Epidermal melanocyte (primary cell): ENCODE results near the gene UNKL.
"Not testable (repeated sequence)": the region's sequence is repeated elsewhere in the genome, so short reads cannot be mapped to it uniquely, and the experiment has no call there.

Source experiments
- DNase-seq: peaks from one replicate; pipeline ENCODE4 v3.0.0; 2011; ENCODE audit warnings: low spot score; ENCODE audit not compliant: insufficient read length

Gene UNKL

DNA sequence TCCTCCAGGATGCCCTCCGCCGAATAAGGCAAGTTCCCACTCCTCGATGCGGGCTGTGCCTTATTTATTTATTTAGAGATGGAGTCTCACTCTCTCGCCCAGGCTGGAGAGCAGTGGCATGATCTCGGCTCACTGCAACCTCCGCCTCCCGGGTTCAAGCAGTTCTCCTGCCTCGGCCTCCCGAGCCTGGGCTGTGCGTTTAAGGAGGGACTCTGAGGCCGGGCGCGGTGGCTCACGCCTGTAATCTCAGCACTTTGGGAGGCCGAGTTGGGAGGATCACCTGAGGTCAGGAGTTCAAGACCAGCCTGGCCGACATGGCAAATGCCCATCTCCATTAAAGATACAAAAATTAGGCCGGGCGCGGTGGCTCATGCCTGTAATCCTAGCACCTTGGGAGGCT, 86.4 kb downstream of the UNKL start:
- not testable (repeated sequence) for DNase-seq

DNA sequence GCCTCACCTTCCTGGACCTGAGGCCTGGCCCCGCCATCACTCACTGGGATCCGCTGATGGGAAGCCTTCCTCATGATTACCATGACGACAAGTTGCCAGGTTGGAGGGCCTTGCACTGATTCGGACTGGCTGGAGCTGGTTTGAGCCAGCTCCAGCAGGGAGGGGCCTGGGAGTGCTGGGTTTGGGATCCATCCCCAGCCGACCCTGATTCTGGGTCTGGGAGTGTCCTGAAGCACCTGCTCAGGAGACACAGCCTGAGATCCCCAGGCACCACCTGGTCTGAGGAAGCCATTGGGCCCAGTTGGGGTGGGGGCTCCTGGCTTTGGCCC, 86.9 kb downstream of the UNKL start:
- no peak for DNase-seq

DNA sequence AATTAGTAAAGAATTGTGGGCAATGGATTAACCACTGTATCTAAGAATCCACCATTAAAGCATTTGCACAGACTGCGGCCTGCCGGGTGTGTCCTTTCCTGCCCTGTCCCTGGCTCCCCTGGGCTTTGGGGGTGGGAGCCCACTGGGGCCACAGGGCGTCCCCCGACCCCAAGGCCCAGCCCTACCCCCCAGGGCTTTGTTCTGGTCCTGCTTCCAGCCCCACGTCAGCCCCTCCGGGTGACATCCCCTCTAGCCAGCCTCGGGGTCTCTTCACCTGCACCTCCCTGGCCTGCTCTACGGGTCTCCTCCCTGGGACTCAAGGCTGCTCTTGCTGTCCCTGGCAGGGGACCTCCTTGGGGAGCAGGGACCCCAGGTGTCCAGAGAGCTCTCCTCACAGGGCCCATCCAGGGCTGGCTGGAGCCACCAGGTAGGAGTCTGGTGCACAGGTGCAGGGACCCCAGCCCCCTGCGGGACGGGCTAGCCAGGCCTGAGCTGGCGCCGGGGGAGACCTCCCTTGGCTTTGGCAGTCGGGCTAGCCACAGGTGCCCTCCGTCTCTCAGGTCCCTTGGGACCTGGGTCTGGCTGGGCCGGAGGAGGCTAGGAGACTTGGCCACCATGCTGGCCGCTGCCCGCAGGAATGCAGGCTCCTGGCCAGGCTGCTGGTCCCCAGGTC, 87.4 kb downstream of the UNKL start:
- no peak for DNase-seq

DNA sequence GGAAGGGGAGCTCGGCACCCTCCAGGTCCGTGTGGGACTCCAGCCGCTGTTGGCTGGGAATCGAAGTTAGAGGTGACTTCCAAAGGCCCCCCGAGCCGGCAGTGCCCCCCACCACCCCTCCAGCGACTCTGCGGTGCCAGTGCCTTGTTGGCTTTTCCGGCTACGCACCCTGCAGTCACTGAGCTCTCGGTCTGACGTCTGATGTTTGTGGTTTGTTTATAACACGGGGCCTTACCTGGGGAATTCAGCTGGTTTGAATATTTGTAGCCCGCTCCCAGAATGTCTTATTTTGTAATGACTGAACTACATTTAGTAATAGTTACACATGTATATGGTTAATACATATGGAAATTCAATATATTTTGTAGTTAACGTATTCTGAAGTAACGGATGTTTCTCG, 88.1 kb downstream of the UNKL start:
- no peak for DNase-seq

DNA sequence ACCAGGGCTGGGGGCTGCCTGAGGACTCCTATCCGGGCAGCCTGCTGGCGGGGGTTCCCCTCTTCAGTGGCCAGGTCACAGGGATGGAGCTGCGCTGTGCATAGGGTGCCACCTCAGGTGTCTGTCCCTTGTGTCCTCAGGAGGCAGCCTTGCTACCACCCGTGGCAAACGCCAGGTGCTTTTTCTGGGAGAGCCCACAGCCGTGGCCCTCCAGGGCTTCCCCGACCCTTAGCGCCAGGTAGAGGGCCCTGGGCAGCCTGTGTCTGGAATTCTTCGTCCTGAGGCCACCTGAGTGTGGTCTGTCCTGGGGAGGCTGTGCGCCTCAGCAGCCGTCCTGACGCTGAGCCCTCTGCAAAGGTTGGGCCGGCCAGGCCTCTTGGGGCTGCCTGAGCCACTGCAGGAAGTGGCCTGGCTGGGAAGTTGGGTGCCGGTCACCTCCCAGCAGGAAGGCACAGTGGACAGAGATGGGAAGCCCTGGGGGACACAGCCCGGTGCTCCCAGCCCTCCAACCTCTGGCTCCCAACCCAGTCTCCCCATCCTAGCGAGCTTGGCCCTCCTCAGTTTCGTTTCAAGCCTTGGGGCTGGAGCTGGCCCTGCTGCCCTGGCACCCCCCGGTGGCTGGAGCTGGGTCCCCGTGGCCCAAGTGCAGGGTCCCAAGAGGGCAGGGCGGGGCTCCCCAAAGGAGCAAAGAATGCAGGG, 88.7 kb downstream of the UNKL start:
- no peak for DNase-seq

DNA sequence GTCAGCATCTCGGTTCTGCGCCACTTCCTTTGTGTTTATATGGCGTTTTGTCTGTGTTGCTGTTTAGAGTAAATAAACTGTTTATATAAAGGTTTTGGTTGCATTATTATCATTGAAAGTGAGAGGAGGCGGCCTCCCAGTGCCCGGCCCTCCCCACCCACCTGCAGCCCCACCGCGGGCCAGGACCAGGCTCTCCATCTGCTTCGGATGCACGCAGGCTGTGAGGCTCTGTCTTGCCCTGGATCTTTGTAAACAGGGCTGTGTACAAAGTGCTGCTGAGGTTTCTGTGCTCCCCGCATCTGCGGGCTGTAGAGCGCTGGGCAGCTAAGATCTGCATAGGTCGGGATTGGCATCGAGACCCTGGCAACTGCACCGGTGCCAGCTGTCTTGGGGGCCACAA, 89.2 kb downstream of the UNKL start:
- DNase-seq = no peak

DNA sequence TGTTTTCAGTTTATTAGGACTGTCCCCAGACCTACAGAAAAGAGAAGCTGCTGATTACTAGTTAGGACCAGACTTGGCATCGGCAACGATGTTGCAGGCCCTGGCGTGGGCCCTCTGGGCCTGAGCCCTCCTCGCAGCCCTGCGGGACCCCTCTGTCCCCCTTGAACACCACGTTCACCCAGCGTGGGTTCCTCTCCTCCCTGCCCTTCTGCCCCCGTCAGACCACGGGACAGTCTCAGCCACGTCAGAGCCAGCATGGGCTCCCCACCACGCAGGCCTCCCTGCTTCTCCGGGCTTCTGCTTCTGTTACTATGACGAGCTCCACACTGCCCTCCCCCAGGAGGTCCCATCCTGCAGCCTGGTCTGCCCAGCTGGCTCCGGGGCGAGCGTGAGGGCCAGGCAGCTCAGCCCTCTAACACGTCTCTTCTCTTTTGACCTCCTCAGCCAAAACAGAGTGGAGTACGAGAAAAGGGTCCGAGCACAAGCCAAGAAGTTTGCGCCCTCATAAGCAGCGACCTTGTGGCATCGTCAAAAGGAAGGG, 90.1 kb downstream of the UNKL start:
- DNase-seq = no peak

DNA sequence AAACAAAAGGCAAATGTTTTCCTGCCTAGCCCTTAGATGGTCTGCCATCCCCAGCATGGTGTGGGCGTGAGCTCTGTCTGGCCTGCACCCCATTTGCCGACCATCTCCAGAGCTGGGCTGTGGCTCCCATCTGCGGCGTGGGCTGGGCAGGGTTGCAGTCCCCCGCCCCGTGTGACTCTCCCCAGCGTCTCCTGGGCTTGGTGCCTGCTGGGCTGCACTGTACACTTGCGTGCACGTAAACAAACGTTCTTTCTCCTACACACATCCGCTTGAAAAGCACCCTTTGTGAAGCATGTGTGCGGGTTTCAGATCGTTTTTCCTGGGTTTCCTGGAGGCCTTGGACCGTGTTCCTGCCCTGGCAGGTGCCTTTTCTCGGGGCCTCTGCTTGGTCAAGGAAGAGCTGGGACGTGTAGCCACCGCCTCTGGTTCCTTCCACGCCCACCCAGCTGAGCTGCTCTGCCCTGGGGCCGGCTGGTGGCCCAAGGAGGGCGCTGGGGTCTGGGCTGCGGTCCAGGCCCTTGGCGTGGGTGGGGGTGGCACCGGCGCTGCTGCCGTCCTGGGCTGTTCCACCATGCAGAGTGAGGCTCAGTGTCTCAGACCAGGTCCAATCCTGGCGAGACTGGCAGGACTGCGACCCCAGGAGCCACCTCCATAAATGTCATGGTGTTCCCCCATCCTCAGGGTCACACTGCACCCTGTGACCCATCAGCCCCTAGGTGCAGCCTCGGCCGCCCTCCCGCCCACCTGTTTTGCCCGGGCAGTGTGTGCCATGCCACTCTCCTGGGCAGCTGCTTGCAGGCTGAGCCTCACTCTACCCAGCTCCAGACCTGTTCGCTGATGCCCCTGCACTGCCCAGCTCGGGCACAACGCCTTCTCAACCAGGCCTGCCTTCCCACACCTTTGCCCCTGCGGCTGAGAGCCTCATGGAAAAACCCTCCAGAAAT, 90.9 kb downstream of the UNKL start:
- no peak for DNase-seq

DNA sequence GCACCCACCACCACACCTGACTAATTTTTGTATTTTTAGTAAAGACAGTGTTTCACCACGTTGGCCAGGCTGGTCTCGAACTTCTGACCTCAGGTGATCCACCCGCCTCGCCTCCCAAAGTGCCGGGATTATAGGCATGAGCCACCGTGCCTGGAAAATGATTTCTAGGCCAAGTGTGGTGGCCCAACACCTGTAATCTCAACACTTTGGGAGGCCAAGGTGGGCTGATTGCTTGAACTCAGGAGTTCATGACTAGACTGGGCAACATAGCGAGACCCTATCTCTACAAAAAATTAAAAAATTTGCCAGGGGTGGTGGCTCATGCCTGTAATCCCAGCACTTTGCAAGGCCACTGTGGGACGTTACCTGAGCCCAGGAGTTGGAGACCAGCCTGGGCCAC, 92.1 kb downstream of the UNKL start:
- DNase-seq = no peak

DNA sequence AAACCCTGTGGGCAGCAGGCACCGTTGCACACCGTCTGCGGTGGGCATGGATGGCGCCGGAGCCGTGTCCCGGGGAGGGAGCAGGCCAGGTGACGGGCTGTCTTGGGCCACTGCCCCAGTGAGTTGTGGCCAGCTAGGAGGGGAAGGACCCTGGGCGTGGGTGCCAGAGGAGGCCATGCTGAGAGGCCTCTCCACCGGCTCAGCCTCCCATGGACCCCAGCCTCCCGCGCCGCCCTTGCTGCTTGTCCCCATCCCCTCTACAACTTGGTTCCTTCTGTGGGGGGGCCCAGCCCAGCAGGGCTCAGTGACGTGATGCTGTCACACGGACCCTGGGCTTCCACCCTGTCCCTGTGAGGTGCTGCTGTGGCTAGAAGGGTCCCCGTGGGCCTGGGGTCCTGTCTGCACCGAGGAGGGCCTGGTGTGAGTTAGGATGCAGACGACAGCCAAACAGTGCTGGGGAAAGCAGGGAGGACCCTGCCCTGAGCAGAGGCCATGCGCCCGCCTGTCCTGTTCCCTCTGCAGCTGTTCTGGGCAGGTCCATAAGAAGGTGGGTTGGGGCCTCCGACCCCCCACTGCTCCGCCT, 93.8 kb downstream of the UNKL start:
- no peak for DNase-seq

DNA sequence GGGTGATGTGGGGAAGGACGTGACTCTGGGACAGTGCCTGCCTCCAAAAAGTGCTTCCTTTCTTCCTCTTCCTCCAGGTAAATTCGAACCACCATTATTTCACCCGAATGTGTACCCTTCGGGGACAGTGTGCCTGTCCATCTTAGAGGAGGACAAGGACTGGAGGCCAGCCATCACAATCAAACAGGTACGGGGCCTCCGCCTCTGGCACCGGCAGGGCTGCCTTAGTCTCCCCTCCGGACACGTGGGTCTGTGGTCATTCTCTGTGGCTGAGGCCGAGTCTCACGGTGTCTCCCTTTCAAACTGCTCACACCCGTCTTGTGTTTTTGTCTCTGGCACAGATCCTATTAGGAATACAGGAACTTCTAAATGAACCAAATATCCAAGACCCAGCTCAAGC, 94.4 kb downstream of the UNKL start:
- no peak for DNase-seq

DNA sequence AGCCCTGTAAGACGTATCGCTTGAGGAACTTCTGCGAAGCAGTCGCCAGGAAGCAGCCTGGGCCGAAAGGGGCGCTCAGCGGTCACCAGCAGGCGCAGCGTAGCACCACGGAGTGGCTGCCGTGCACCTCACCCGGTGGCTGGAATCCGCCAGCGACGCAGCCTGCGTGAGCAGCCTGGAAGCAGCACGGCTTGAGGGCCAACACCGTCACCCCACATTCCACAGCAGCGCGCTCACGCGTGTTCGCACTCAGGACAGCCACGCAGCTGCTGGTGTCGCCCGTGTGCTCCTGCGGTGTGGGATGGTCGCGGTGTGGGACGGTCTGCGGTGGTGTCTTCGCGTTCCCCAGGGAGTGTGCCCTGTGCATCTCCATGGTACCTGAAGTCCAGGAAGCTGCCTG, 95.5 kb downstream of the UNKL start:
- no peak for DNase-seq

DNA sequence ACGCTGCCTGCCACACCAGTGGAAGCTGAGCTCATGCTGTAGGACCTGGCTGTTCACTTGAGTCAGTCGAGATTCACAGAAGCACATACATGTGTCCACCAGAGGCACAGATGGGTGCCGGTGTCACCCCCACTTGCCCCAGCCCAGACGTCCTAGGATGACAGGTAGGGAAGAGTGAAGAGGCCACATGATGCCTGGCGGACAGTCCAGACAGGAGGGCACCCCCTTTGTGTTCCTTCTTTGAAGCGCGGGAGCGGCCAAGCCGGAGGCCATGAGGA, 96.3 kb downstream of the UNKL start:
- DNase-seq = no peak

DNA sequence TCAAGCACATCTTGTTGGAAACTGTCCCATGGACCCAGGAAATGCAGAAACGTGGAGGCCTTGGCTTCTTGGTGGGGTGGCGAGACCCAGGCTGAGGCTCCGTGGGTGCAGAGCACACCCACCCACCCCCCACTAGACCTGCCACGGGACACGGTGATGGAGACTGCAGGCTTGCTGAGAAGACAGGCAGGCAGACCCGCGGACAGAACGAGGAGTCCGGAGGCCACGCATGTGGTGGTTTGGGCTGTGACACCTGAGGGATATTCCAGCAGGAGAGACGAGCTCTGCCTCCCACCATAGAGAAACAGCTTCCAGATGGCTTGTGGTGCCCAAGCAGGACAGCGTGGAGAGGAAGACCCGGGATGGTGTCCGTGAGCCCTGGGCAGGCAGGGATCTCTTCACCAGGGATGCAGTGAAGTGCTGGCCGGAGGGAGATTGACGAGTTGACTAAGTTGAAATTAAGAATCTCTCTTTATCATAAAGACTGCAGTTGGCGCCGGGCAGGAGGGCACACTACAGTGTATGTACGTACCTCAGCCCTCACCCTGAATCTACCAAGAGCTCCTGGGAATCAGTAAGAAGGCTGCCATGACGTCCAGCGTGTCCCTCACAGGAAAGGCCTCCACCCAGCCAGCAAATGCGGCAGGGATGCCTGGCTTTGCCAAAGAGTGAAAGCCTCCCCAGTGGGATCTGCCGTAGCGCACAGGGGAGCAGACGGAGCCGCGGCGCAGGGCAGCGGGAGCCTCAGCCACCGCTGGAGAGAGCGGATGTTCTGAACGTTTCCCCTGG, 96.8 kb downstream of the UNKL start:
- no peak for DNase-seq

DNA sequence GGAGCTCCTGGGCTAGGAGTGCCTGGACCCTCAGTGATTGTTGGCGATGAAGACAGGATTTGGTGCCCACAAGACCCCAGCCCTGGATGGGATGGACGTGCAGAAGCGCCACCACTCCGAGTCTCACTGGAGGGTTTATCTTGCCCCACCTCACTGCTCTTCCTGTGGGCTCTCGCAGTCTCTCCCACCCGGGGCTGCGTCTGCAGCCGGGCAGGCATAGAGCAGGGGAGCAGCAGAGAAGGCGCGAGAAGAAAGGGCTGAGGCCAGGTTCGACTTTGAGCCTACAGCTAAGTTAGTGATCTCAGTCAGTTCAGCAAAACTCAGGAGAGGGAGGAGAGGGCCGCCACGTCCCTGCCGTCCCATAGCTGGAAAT, 98.5 kb downstream of the UNKL start:
- no peak for DNase-seq

DNA sequence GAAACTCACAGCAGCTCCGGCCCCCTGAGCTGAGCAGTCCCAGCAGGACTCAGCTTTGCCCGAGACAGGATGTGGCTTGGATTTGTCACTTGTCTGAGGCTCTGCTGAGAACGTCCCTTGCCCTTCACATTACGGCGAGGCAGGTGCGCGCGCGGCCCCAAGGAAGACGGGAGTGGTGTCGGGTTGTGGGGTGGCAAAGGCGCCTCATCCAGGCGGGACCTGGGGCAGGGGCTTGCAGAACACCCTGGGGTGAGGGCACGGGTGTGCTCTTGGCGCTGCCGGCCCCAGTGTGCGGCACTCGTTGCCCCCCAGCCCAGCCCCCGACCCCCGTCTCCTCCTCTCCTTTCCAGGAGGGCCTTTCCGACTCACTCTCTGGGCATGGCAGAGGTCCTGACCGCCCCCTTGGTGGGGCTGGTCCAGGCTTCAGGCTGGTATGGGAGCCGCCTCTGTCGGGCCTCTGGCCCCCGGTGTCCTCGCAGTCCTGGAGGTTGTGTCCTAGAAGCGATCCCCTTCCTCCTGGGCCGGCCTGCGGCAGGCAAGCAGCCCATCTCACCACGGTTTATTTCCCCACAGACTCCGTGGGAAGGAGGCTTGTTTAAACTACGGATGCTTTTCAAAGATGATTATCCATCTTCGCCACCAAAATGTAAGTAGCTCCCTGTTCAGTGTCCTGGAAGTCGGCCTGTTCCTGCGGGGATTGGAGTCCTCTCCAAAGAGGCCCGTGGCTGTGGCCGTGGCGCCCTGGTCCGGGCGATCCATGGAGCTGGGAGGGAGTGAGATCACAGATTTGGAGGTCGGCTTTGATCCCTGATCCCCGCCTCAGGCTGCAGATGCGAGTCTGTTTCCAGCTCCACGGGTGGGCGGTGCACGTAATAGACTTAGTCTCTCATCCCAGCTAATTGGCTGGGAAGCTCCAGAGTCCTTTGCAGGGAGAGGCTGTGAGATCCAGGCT, 99.1 kb downstream of the UNKL start:
- no peak for DNase-seq

DNA sequence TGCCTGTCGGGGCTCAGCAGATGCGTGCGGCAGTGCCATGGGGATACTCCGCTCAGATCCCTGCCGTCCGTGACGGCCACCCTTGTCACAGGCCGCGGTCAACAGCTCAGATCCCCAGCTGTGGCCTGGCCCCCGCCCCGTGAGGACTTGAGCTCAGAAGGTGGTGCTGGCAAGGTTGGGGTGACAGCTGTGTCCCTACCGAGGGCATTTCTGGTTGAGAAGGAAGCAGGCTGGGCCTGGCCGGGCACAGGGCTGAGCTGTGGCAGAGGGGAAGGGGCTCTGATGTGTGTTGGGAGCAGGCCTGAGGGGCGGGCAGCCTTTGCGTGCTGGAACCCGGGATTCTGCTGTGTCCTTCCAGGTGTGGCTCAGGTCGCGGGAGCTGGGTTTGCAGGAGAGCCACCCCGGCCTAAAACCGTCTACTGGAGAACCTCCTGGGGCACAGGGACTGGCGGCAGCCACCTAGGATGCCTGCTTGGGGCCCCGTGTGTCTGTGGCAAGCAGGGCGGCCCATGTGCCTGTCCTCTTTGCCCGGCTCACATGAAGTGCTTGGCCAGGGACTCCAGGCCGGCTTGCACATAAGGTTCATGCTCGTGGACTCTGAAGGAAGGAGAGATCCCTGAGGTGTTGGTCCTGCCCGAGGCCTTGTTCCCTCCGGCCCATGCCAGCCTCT, 100.0 kb downstream of the UNKL start:
- no peak for DNase-seq

DNA sequence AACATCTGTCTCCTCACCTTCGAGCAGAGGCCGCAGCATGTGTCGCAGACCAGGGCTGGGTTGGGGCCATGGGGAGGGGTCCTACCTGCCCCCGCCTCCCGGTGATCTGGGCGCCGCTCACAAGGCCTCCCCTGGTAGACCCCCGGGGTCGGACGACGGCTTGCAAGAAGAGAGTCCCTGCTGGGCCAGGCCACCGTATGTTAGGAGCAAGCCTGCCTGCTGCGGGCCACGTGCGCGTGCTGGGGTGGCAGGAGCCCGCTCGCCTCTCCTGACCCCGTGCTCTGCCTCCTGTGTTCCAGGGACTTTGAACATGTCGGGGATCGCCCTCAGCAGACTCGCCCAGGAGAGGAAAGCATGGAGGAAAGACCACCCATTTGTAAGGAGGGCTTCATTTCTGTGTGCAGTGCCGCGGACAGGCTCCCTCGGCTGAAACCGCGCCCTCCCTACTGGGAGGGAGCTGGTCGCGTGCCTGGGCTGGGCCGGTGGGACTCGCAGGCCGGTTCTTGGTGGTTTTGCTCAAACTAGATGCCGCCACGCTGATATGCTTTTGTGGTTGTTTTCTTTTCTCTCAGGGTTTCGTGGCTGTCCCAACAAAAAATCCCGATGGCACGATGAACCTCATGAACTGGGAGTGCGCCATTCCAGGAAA, 100.7 kb downstream of the UNKL start:
- no peak for DNase-seq
